Measurements from ENCODE around the gene KPNA2.
"Not testable (repeated sequence)": the region's sequence is repeated elsewhere in the genome, so short reads cannot be mapped to it uniquely, and the experiment has no call there.

The KPNA2 gene

DNA sequence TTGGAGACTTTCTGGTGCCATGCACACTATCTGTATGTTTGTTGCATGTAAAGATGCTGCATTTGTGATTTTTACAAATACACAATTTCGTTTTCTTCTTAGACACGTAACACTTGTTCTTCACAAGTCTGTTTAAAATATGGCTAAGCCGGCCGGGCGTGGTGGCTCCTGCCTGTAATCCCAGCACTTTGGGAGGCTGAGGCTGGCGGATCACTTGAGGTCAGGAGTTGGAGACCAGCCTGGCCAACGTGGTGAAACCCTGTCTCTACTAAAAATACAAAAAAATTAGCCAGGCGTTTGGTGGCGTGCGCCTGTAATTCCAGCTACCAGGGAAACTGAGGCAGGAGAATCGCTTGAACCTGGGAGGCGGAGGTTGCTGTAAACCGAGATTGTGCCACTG lies 14.7 kb upstream of the KPNA2 start:
- DNase-seq: not testable (repeated sequence)

DNA sequence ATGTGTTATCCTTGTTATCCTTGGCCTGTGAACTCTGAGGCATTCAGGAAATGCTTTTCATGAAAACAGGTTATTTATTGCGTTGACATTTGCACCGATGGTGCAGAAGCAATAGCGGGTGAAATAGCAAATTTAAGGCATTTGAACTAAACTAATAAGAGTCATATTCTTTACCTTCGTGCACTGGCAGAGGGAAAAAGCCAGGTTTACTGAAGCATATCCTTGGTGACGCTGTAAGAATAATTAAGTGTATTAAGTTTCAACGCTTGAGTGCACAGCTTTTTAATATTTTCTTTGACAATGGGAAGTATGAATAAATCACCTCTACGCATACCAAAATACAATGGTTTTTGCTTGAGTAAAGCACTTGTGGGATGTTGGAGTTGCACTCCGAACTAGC lies 13.6 kb upstream of the KPNA2 start:
- no peak for DNase-seq

DNA sequence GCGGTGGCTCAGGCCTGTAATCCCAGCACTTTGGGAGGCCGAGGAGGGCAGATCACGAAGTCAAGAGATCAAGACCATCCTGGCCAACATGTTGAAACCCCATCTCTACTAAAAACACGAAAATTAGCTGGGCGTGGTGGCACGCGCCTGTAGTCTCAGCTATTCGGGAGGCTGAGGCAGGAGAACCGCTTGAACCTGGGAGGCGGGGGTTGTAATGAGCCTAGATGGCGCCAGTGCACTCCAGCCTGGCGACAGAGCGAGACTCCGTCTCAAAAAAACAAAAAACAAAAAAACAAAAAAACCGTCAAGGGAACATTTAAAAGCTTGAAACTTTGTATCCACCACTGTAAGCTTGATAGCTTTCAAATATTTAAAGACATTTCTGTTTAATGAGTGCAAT lies 13.0 kb upstream of the KPNA2 start:
- DNase-seq: not testable (repeated sequence)

DNA sequence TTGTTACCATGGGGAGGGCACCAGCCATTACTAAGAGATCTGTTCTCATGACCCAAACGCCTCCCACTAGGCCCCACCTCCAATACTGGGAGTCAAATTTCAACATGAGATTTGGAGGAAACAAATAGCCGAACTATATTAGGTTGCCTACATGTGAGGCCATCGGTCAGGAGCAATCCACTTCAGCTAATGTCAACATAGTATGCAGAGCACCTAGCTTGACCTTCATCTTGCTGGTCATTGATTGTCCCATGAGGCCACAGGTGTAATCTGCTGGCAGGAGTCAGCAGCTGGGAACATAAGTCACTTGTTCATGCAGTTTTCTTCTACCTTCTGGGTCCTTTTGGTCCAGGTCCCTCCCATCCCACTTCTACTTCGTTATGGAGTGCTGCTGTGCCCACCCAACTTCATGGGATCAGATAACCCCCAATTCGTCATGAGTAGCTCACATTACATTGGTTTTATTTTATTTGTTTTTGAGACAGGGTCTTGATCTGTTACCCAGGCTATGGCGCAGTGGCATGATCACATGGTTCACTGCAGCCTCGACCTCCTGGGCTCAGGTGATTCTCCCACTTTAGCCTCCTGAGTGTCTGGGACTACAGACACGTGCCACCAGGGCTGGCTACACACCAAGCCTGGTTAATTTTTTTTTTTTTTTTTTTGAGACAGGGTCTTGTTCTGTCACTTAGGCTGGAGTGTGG lies 5.9 kb upstream of the KPNA2 start:
- no peak for DNase-seq

DNA sequence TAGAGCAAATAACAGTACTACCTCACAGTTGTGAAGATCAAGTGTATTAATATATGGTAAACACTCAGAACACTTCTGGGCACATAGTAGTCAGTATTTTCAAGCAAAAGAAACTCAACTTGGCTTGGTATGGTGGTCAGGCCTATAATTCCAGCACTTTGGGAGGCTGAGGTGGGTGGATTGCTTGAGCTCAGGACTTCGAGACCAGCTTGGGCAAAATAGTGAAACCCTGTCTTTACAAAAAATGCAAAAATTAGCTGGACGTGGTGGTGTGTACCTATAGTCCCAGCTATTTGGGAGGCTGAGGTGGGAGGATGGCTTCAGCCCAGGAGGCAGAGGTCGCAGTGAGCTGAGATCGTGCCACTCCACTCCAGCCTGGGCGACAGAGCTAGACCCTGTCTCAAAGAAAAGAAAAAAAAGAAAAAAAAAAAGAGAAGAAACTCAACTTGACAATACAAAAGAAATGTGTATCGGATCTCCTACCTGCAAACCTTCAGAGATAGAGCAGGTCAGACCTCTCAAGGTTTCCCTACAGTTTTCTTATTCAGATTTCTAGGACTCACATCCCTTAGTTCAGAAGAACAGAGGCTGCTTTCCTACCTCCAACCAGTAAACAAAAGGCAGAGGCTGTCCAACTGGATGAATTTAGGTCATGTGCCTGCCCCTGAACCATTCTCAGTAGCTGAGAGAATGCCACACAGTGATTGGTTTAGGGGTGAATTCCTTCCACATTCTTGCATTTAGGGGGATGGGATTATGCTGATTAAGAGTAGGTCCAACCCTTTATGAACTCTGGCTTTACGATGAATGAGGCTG lies 1.7 kb upstream of the KPNA2 start:
- no peak for DNase-seq

DNA sequence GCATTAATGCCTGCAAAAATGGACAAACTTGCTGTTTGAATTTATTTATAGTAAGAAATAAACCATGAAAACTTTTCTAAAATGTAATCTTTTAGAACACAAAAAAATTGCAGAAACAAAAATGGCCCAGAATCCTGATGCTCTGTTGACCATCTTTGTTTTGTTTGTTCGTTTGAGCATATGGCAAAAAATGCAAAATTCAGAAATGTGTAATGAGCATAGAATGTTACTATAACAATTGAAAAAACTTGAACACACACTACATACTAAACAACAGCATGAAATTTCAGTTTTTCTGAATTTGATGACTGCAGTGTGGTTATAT lies 1.1 kb upstream of the KPNA2 start:
- DNase-seq: no peak

DNA sequence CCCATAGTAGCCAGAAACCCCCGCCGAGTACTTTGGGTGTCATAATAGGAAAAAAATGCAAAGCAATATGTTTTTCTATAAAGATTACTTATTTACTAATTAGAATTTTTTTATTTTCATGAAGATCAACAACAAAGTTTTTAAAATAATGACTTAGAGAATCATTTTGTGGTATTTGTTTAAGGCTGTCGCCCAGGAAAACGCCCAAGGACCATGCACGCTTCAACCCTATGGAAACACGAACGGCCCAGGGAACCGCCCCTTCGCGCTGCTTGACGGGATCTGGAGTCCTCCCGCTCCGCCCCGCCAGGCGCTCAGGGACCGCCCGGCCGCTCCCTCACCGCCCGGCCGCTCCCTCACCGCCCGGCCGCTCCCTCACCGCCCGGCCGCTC lies 408 bp upstream of the KPNA2 start:
- peak; percentile 96 for DNase-seq

DNA sequence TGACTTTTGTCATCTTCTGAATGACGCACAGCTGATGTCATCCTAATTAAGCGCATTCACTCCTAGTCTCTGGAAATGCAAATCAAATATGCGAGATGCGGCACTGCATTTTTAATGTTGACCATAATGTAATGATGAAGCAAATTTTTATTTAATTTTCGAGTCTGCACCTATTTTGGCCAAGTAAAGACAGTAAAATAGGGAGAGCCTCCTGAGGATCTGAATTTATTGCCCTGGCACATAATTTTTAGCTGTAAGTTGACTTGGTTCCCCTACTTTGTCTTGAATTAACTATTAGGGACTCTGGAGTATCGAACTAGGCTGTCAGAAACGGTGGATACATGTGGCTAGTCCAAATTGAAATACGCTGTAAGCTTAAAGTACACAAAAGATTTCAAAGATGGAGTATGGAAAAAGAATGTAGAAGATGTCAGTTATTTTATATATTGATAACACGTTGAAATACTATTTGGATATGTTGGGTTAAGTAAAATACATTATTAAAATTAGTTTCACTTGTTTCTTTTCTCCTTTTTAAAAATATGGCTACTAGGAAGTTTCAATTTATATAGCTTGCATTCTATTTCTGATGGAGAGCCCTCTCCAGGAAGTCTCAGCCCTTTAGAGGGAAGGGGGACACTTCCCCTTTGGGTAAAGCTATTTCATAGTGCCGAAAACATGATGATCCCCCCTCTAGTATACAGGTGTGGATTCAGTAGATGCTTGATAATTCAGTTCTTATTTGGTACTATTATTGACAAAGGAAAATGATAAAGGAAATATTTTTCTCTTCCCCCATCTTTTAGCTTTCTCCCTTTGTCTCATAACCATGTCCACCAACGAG lies 991 bp downstream of the KPNA2 start:
- DNase-seq: no peak

DNA sequence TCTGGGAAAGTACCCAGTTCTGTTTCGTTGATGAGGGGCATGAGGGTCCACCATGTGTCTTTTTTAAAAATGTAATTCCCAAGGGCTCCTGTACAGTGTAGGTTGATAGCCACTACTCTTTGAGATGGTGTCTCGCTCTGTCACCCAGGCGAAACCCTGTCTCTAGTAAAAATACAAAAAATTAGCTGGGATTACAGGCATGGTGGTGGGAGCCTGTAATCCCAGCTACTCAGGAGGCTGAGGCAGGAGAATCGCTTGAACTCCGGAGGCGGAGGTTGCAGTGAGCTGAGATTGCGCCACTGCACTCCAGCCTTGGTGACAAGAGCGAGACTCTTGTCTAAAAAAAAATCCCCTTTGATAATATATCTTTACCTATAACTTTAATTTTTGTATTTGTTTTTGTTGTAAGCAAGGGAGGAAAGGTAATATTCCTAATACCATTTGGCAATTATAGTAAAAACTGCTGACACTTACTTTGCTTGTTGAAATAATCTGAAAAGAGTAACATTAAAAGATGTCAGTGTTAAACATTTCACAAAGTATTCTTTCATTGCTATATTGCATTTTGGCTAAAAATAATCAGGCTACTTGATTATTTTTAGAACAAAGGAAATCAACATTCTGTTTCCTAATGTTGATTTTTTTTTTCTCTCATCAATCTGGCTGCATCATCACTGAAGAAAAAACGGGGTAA lies 11.8 kb downstream of the KPNA2 start:
- DNase-seq: no peak

DNA sequence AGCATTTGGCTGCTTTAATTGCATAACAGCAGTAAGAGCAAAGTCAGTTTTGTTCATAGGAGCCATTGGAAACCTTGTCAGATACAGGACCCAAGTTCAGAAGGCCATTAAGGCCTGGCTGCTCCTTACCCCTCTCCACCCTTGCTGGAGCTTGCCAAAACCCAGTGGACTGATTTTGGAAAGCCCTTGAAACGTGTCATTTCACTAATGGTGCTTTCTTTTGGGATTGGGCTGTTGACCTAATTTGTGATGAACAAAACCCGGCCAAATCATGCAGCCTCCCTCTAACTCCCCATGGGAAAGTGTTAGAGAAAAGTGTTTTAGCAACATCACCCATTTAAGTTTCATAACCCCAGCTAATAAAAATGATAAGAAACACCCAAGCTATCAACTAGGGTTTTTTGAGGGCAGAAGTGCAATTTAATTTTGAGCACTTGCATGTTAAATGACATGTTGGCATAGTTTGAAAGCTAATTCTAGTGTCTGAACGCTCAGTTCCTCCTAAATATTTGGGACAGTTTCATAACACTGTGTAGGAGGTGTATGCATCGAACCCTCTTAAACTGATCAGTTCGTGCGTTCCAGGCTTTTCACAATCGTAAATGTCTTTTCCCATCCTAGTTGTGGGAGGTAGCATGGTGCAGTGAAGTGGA lies 12.5 kb downstream of the KPNA2 start:
- DNase-seq: not testable (repeated sequence)

DNA sequence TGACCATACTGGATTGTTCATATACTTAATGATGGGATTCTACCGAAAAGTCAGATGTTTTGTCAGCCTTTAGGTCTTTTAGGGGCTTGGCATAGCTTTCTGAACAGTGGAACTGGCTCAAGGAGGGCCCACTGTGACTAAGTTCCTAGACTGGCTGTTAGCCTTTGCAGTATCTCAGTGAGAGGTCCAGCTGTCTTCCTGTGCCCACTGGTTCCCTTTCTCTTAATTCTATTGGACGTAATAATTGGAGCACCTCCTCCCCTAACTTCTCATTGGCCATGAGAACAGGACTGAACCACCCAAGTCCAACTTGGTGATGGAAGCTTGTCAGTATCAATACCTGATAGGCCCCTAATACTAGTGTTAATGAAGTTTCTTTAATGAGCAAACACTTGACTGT lies 13.5 kb downstream of the KPNA2 start:
- DNase-seq: no peak

DNA sequence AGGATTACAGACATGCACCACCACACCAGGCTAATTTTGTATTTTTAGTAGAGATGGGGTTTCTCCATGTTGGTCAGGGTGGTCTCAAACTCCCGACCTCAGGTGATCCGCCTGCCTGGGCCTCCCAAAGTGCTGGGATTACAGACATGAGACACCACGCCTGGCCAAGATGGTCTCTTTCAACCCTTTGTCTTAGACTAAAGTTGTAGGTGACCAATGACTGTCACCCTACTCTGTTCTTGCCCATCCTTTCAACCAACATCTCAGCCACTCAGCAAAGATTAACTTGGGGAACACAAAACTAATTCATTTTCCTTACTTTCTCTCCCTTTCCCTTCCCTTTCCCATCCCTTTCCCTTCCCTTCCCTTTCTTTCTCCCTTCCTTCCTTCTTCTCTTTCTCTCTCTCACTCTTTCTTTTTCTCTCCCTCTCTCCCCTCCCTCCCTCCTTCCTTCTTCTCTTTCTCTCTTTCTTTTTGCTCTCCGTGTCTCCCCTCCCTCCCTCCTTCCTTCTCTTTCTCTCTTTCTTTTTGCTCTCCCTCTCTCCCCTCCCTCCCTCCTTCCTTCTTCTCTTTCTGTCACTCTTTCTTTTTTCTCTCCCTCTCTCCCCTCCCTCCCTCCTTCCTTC lies 14.4 kb downstream of the KPNA2 start:
- DNase-seq: not testable (repeated sequence)

DNA sequence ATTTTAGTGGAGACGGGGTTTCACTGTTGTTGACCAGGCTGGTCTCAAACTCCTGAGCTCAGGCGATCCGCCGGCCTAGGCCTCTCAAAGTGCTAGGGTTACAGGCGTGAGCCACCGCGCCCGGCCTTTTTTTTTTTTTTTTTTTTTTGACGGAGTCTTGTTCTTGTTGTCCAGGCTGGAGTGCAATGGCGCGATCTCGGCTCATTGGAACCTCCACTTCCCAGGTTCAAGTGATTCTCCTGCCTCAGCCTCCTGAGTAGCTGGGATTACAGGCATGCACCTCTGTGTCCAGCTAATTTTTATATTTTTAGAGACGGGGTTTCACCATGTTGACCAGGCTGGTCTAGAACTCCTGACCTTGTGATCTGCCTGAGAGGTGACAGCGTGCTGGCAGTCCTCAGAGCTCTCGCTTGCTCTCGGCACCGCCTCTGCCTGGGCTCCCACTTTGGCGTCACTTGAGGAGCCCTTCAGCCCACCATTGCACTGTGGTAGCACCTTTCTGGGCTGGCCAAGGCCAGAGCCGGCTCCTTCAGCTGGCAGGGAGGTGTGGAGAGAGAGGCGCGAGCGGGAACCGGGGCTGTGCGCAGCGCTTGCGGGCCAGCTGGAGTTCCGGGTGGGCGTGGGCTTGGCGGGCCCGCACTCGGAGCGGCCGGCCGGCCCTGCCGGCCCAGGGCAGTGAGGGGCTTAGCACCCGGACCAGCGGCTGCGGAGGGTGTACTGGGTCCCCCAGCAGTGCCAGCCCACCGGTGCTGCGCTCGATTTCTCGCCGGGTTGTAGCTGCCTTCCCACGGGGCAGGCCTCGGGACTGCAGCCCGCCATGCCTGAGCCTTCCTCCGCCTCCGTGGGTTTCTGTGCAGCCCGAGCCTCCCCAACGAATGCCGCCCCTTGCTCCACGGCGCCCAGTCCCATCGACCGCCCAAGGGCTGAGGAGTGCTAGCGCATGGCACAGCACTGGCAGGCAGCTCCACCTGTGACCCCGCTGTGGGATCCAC lies 16.1 kb downstream of the KPNA2 start:
- DNase-seq: not testable (repeated sequence)

DNA sequence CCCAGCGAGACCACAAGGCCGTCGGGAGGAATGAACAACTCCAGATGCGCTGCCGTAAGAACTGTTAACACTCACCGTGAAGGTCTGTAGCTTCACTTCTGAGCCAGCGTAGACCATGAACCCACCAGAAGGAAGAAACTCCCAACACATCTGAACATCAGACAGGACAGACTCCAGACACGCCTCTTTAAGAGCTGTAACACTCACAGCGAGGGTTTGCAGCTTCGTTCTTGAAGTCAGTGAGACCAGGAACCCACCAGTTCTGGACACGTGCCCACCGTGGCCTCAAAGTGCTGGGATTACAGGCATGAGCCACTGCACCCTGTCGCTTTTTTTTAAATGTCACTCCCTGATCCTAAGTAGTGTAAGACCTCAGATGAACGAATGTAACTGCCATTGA lies 17.3 kb downstream of the KPNA2 start:
- DNase-seq: no peak

DNA sequence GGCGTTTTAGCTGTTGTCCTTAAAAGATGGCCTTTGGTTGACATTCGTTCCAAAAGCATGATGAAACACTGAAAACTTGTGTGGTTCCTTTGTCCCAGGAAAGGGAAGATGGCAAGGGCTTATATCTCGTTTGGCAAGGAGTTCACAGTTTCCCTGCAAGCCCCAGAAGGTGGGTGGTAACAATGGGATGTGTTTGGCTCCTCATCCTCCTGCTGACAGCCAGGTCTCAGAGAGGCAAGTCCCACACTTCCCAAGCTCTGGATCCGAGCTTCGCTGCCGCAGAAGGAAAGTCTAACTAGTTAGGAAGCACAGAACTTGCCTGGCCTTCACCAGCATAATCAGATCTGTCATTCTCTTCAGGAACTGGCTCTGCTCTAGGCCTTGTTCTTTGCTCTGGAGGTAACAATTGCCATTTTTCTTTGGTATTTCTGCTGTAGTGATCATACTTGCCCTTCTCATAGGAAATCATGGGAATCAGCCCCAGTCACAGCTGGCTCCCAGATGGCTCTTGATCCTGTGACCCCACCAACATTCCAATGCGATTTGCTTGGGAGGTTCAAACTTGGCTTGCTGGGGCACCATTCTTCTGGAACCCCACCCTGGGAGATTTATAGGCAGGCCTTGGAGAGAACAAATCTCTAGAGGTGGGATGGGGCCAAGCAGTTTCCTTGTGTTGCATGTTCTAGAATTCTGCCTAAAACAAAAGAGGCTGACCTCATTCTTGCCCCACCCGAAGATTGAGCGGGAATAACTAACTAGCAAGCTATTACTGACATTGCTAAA lies 17.9 kb downstream of the KPNA2 start:
- DNase-seq: no peak

DNA sequence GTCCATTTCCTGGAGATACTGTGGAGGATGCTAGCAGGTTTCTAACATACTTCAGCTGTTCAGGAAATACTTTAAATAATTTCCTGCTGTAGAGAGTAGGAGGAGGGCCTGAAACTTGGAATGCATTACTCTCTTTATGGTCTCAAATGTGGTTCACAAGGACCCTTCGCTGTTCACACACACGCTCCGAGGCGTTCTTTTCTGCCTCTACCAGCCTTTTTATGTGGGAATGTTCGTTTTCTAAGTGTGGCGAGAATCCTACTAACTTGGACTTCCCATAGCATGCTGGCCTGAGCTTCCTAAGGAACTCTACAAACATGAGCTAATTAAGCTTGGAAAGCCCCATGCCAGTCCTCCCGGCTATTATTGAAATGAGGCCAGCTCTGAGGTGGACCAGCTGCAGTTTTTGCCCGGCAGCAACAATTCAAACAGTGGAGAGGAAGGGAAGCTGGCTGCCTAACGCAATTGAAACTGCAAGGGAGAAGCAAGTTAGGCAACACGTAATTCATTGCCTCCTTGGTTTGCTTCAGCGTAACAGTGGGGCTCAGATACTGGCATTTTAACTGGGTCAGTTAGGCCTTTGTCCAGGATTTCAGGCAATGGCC lies 18.9 kb downstream of the KPNA2 start:
- DNase-seq: peak; percentile 53

DNA sequence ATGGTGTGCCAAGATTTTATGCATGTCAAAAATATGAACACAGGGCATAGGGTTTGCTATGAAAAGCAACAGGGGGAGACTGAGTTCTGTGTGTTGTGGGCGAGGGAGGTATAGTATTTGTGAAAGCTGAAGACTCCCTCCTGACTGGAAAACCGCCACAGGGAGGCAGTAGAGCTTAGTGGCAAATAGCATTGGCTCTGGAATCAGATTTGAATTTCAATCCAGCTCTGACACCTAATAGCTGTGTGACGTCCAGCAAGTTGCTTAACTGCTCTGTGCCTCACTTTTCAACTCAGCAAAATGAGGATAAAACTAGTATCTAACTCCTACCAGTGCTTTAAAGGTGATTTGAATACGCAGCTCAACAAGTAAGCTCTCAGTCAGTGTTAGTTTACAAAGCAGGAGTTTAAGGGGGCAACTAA lies 22.0 kb downstream of the KPNA2 start:
- peak; percentile 41 for DNase-seq

DNA sequence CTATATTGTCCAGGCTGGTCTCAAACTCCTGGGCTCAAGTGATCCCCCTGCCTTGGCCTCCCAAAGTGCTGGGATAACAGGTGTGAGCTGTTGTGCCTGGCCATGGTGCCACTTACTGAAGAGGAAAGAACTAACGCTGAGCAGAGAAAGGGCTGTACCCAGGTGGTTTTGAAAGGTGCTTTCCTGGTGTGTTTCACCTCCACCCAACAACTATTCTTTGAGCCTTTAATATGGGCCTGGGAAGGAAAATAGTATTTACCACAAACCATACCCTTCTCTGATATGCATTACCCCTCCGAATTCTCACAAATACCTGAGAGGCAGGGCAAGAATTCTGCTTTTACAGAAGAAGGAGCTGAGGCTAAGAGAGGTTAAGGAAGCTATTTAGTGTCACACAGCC lies 24.8 kb downstream of the KPNA2 start:
- no peak for DNase-seq

DNA sequence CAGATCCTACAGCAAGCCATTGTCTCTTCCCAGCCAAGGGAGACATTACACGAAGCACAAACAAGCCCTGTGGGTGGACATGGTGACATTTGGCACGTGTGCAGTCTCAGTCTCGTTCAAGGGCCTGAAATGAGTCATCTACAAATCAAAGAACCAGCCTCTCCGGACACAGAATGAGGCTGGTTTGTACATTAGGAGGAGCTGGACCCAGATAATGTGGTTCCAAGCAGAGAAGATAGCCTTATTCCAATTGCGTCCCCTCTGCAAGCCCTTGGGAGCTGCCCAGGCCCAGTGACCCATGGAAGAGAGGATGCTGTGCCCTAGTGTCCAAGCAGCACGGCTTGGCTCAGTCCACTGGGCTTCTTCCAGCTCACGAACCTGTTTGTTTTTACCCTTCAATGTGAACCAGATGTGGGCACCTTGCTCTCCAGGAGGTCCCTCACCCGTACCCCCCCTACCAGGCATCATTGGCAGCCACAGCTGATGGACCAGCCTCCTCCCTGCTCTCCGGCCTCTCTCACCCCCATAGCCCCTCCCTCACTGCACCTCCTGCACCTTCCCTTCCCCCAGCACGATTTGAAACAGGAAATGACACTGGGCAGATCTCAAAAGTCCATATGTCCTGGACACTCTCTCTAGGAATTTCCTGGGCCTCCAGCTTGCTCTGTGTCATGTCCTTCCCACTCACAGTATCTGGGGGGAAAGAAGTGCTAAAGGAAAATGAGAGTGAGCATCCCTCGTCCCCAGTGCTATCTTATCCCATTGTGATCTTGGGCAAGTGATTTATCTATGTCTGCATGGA lies 26.2 kb downstream of the KPNA2 start:
- no peak for DNase-seq

All from RPMI8226 (cell line).